A549 treated with ZK216348 at 1 μM for 4 hours (cell line): ENCODE measurements around the gene IGFBP2. TPM values are rescaled to one million over a fixed set of nuclear protein-coding genes. Genes with fewer than 3 reads are reported as not detected.

Experiments
- total RNA-seq: library from RNA; stranded (reverse); fragments of 200-300 nt; extraction: Qiagen RNA extraction; gene quantifications from 5 replicates; pipeline ENCODE4 v1.2.3, GENCODE V29; 2022; ENCODE audit warnings: low read depth

The IGFBP2 gene
- total RNA-seq: 57.5 to 90.1 TPM (median 86.0 TPM) in 5 replicates

GRCh38 chr2:216632952-216633615 lies at the start of gene IGFBP2:
Gene IGFBP2, plus strand, starts transcription at chr2:216633420. Its CDS starts 104 bp downstream, at chr2:216633524.

GRCh38 chr2:216695401-216695821 lies 62.2 kb downstream of the IGFBP2 start, which contains the start of gene IGFBP5:
Gene IGFBP5, minus strand, starts transcription at chr2:216695549. Its CDS starts 774 bp downstream, at chr2:216694775.

Other genes with a start within 250 kb of the IGFBP2 start
- gene SMARCAL1, start 220.9 kb upstream of the IGFBP2 start, total RNA-seq: 15.4 to 18.5 TPM (median 16.1 TPM) in 5 replicates
- gene RPL37A, start 134.6 kb upstream of the IGFBP2 start, total RNA-seq: 4,513 to 5,907 TPM (median 5,049 TPM) in 5 replicates
- 0.08 to 0.24 TPM (median 0.20 TPM) in 5 replicates for gene IGFBP5, start 62.1 kb downstream of the IGFBP2 start, total RNA-seq
- not detected in 5 replicates for gene TNP1, start 226.6 kb downstream of the IGFBP2 start, total RNA-seq